HG02973 (cell line): ENCODE measurements around the gene POTEI.
"Not testable (repeated sequence)": the region's sequence is repeated elsewhere in the genome, so short reads cannot be mapped to it uniquely, and the experiment has no call there.

Source experiments
- ATAC-seq: cut with Tn5 transposase; IDR thresholded peaks from one replicate; pipeline ENCODE4 v1.9.1; 2021; ENCODE audit warnings: moderate library complexity; ENCODE audit not compliant: unreplicated experiment

The POTEI gene

DNA sequence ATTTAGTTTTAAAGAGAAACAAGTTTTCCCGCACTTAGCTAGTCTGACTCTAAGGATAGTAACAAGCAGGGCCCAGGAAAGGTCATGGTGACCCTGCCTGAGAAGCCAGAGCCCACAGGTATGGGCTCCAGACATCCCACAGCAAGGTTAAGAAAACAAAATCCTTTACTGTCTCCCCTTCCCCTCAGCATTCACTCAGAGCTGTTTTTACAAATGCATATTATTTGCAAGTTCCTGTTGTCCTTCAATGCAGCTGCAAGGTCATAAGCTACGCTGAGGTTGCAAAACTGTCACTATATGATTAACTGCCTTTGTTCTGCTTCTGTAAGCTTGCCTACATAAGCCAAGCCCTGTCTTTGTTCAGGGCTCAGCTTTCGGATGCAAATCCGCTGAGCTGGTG lies 18.1 kb downstream of the POTEI start:
- ATAC-seq, result not testable (repeated sequence)

DNA sequence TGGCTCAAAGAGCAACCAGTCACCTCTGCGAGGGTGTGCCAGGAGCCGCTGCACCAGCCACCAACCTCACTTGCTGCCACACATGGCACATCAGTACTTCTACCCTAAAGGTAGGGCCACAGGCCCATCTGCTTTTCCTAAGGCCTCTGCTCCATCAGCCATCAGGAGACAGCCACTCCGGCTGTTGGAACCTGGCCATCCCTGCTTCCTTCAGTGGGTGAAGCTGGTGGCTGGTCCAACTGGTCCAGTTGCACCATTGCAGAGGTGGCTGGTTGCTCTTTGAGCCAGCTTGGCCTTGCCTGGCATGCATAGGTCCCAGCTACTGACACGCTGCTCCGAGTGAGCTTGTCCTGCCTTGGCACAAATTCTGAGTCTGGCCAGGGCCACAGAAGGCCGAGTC lies 53.7 kb downstream of the POTEI start:
- not testable (repeated sequence) for ATAC-seq

DNA sequence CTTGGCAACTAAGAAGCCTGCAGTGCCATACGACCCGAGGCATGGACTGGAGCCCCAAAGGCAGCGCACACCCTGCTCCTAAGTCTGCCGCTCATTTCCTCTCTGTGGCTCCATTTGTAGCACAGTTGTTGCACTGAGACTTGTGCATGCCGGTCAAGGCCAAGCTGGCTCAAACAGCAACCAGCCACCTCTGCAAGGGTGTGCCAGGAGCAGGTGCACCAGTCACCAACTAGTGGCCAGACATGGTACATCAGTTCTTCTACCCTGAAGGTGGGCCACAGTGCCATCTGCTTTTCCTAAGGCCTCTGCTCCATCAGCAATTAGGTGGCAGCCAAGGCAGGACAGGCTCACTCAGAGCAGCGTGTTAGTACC lies 54.4 kb downstream of the POTEI start:
- not testable (repeated sequence) for ATAC-seq

DNA sequence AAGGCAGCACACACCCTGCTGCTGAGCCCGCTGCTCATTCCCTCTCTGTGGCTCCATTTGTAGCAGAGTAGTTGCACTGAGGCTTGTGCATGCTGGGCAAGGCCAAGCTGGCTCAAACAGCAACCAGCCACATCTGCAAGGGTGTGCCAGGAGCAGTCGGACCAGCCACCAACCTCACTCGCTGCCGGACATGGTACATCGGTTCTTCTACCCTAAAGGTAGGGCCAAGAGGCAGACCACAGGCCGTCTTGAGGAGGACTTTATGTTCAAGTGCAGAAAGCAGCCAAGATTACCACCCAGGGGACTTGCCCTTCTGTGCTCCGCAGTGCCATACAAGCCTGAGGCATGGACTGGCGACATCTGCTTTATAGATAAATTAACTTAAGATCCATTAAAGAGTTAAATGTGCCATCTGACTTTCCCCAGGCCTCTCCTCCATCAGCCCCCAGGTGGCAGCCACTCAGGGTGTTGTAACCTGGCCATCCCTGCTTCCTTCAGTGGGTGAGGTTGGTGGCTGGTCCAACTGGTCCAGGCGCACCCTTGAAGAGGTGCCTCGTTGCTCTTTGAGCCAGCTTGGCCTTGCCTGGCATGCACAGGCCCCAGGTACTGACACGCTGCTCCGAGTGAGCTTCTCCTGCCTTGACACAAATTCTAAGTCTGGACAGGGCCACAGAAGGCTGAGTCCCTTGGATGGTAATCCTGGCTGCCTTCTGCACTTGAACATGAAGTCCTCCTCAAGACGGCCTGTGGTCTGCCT lies 55.0 kb downstream of the POTEI start:
- not testable (repeated sequence) for ATAC-seq

DNA sequence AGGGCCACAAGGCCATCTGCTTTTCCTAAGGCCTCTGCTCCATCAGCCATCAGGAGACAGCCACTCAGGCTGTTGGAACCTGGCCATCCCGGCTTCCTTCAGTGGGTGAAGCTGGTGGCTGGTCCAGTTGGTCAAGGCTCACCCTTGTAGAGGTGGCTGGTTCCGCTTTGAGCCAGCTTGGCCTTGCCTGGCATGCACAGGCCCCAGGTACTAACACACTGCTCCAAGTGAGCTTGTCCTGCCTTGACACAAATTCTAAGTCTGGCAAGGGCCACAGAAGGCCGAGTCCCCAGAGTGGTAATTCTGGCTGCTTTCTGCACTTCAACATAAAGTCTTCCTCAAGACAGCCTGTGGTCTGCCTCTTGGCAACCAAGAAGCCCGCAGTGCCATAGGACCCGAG lies 56.2 kb downstream of the POTEI start:
- ATAC-seq, result not testable (repeated sequence)

DNA sequence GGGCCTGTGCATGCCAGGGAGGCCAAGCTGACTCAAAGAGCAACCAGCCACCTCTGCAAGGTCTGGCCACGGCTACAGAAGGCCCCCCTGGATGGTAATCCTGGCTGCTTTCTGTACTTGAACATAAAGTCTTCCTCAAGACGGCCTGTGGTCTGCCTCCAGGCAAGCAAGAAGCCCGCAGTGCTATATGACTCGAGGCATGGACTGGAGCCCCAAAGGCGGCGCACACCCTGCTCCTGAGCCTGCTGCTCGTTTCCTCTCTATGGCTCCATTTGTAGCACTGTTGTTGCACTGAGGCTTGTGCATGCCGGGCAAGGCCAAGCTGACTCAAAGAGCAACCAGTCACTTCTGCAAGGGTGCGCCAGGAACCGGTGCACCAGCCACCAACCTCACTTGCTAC lies 57.3 kb downstream of the POTEI start:
- ATAC-seq, result not testable (repeated sequence)

DNA sequence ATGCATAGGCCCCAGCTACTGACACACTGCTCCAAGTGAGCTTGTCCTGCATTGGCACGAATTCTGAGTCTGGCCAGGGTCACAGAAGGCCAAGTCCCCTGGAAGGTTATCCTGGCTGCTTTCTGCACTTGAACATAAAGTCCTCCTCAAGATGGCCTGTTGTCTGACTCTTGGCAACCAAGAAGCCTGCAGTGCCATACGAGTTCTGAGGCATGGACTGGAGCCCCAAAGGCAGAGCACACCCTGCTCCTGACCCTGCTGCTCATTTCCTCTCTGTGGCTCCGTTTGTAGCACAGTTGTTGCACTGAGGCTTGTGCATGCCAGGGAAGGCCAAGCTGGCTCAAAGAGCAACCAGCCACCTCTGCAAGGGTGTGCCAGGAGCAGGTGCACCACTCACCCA lies 57.9 kb downstream of the POTEI start:
- ATAC-seq, result not testable (repeated sequence)

DNA sequence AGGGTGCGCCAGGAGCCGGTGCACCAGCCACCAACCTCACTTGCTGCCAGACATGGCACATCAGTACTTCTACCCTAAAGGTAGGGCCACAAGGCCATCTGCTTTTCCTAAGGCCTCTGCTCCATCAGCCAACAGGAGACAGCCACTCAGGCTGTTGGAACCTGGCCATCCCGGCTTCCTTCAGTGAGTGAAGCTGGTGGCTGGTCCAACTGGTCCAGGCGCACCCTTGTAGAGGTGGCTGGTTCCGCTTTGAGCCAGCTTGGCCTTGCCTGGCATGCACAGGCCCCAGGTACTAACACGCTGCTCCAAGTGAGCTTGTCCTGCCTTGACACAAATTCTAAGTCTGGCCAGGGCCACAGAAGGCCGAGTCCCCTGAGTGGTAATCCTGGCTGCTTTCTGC lies 58.8 kb downstream of the POTEI start:
- not testable (repeated sequence) for ATAC-seq

DNA sequence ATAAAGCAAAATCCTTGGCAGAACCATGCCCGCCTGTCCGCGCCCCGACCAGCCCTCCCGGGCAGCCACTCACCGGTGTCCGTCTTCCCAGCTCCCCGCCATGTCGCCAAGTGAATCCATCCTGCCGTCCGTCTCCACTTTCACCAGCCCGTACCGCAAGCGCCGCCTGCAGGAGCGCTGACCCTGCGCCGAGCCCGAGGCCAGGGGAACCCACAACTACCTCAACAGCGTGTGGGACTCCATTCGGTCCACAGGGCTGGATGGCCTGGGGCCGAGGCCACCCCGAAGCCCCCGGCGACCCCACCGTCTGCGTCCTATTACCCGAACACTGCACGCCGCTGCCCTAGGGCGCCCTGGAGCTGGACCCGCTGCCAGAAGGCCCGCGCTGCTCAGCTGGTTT lies 81.5 kb downstream of the POTEI start:
- ATAC-seq, result peak; percentile 65

DNA sequence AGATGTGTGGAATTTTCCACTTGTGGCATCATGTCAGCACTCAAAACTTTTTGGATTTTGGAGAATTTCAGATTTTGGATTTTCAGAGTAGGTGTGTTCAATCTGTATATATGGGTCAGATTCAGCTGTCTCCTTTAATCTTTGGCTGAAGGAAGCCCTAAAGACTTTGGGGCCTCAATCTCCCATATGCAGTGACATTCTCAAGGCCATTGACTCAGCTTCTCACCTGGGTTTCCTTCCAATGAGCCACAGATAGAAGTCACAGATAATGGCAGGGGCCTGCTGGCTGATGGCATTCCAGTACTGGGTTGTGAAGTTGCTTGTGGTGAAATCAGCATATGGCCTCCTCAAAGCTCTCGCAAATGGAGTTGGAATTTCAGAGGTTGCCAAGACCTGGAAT lies 90.3 kb downstream of the POTEI start:
- ATAC-seq, result not testable (repeated sequence)

DNA sequence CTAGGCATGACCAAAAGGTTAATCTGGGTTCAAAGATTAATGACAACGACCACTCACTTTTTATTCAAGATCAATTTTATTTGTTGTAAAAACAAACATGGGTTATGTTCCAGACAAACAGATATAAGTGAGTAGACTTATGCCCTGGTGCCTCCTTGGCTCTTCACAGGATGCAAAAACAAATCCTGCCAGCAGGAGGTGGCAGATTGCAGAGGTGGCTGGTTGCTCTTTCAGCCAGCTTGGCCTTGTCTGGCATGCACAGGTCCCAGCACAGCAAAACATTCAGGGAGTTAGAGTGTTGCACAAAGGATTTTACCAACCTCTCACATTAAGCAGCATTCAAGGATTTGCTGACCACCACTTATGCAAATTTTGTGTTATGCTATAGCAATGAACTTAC lies 92.4 kb downstream of the POTEI start:
- ATAC-seq, result not testable (repeated sequence)
